SKM-1 (cell line): ENCODE measurements around the gene ACE2.
"Not testable (repeated sequence)": the region's sequence is repeated elsewhere in the genome, so short reads cannot be mapped to it uniquely, and the experiment has no call there.

ENCODE experiments used
- DNase-seq: peaks from one replicate; lab custom pipeline; 2025; ENCODE audit not compliant: unreplicated experiment; lab: John Stamatoyannopoulos, UW

ACE2 gene

GRCh38 chrX:15600745-15601144 lies at the start of gene ACE2:
TSS of gene ACE2 (minus strand) at chrX:15600960. CDS start at chrX:15600911, 49 bp downstream.
- no peak for DNase-seq

GRCh38 chrX:15647510-15647909 lies 46.8 kb upstream of the ACE2 start:
- not testable (repeated sequence) for DNase-seq

- DNase-seq = no peak
Observed at GRCh38 chrX:15646543-15646942, 45.8 kb upstream of the ACE2 start.

GRCh38 chrX:15646031-15646430 lies 45.3 kb upstream of the ACE2 start:
- no peak for DNase-seq

- DNase-seq = no peak
Observed at GRCh38 chrX:15645266-15645665, 44.5 kb upstream of the ACE2 start.

GRCh38 chrX:15644560-15644872 lies 43.8 kb upstream of the ACE2 start:
- DNase-seq = no peak

GRCh38 chrX:15643786-15644559 lies 43.2 kb upstream of the ACE2 start:
- DNase-seq = no peak

GRCh38 chrX:15631637-15632036 lies 30.9 kb upstream of the ACE2 start:
- no peak for DNase-seq

- no peak for DNase-seq
Observed at GRCh38 chrX:15623054-15623453, 22.3 kb upstream of the ACE2 start.

GRCh38 chrX:15619053-15619755 lies 18.4 kb upstream of the ACE2 start:
- no peak for DNase-seq

GRCh38 chrX:15617111-15617510 lies 16.4 kb upstream of the ACE2 start:
- DNase-seq = no peak

GRCh38 chrX:15616531-15616930 lies 15.8 kb upstream of the ACE2 start:
- no peak for DNase-seq

GRCh38 chrX:15607067-15607466 lies 6.3 kb upstream of the ACE2 start:
- DNase-seq = no peak

- no peak for DNase-seq
Observed at GRCh38 chrX:15606136-15606535, 5.4 kb upstream of the ACE2 start.

- DNase-seq = no peak
Observed at GRCh38 chrX:15605226-15605625, 4.5 kb upstream of the ACE2 start.

- no peak for DNase-seq
Observed at GRCh38 chrX:15602761-15603160, 2.0 kb upstream of the ACE2 start.

- no peak for DNase-seq
Observed at GRCh38 chrX:15601932-15602331, 1.2 kb upstream of the ACE2 start.

GRCh38 chrX:15600049-15600448 lies 711 bp downstream of the ACE2 start:
- no peak for DNase-seq

GRCh38 chrX:15599461-15599860 lies 1.3 kb downstream of the ACE2 start:
- no peak for DNase-seq

- DNase-seq = no peak
Observed at GRCh38 chrX:15598026-15598425, 2.7 kb downstream of the ACE2 start.

GRCh38 chrX:15594371-15594770 lies 6.4 kb downstream of the ACE2 start:
- no peak for DNase-seq
